SK-N-SH (cell line): Measurements from ENCODE around the gene PLA2G4B.

Experiments used
- FOXM1 ChIP-seq: IDR thresholded peaks from 2 replicates; pipeline ENCODE4 v1.4.0; 2012; ENCODE audit warnings: low read depth, mild to moderate bottlenecking
- GATA2 ChIP-seq: sonication (generic); formaldehyde crosslinking; IDR thresholded peaks from 2 replicates; pipeline ENCODE4 v1.5.0; 2020; ENCODE audit warnings: mild to moderate bottlenecking, missing genetic modification reagents
- NRF1 ChIP-seq: IDR thresholded peaks from 2 replicates; pipeline ENCODE4 v1.6.1; 2012; ENCODE audit warnings: low read depth, mild to moderate bottlenecking, low read length
- POLR2AphosphoS5 ChIP-seq: IDR thresholded peaks from 2 replicates; pipeline ENCODE4 v1.6.1; 2012; ENCODE audit warnings: low read depth, low read length
- SIN3A ChIP-seq: IDR thresholded peaks from 2 replicates; pipeline ENCODE4 v1.6.1; 2012; ENCODE audit warnings: low read depth, mild to moderate bottlenecking, low read length, moderate library complexity, borderline replicate concordance
- TAF1 ChIP-seq: IDR thresholded peaks from 2 replicates; pipeline ENCODE4 v1.6.1; 2012; ENCODE audit warnings: low read depth, mild to moderate bottlenecking, low read length, moderate library complexity, borderline replicate concordance
- TCF12 ChIP-seq: IDR thresholded peaks from 2 replicates; pipeline ENCODE4 v1.4.0; 2012
- TEAD4 ChIP-seq: IDR thresholded peaks from 2 replicates; pipeline ENCODE4 v1.4.0; 2012; ENCODE audit warnings: mild to moderate bottlenecking, borderline replicate concordance; ENCODE audit not compliant: insufficient read depth
- ZBTB33 ChIP-seq: IDR thresholded peaks from 2 replicates; pipeline ENCODE4 v1.4.0; 2012; ENCODE audit warnings: low read depth, borderline replicate concordance
- TF ChIP-seq, protein P1 (sequence below): fragments of 150-350 bp; IDR thresholded peaks from 2 replicates; pipeline ENCODE4 v1.6.1; 2017; ENCODE audit warnings: antibody characterized with exemption, low read length, low read depth, borderline replicate concordance
- TF ChIP-seq, protein P2 (sequence below): fragments of 200-600 bp; sonication (generic); IDR thresholded peaks from 2 replicates; pipeline ENCODE4 v1.6.1; 2017; ENCODE audit warnings: antibody characterized with exemption, mild to moderate bottlenecking, moderate library complexity
- TF ChIP-seq, protein P3 (sequence below): IDR thresholded peaks from 2 replicates; pipeline ENCODE4; 2012
- TF ChIP-seq, protein P4 (sequence below): IDR thresholded peaks from 2 replicates; pipeline ENCODE4 v1.6.1; 2012; ENCODE audit warnings: mild to moderate bottlenecking, low read depth, low read length, moderate library complexity

GRCh38 chr15:41847981-41848380, 9.3 kb downstream of the PLA2G4B start:
- TF ChIP-seq, protein P1, sequence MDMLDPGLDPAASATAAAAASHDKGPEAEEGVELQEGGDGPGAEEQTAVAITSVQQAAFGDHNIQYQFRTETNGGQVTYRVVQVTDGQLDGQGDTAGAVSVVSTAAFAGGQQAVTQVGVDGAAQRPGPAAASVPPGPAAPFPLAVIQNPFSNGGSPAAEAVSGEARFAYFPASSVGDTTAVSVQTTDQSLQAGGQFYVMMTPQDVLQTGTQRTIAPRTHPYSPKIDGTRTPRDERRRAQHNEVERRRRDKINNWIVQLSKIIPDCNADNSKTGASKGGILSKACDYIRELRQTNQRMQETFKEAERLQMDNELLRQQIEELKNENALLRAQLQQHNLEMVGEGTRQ, result no peak
- TF ChIP-seq FOXM1, result no peak
- no peak for TF ChIP-seq ZBTB33
- TF ChIP-seq SIN3A, result no peak
- no peak for TF ChIP-seq TCF12
- TF ChIP-seq, protein P2, sequence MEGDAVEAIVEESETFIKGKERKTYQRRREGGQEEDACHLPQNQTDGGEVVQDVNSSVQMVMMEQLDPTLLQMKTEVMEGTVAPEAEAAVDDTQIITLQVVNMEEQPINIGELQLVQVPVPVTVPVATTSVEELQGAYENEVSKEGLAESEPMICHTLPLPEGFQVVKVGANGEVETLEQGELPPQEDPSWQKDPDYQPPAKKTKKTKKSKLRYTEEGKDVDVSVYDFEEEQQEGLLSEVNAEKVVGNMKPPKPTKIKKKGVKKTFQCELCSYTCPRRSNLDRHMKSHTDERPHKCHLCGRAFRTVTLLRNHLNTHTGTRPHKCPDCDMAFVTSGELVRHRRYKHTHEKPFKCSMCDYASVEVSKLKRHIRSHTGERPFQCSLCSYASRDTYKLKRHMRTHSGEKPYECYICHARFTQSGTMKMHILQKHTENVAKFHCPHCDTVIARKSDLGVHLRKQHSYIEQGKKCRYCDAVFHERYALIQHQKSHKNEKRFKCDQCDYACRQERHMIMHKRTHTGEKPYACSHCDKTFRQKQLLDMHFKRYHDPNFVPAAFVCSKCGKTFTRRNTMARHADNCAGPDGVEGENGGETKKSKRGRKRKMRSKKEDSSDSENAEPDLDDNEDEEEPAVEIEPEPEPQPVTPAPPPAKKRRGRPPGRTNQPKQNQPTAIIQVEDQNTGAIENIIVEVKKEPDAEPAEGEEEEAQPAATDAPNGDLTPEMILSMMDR, result no peak
- TF ChIP-seq, protein P3, sequence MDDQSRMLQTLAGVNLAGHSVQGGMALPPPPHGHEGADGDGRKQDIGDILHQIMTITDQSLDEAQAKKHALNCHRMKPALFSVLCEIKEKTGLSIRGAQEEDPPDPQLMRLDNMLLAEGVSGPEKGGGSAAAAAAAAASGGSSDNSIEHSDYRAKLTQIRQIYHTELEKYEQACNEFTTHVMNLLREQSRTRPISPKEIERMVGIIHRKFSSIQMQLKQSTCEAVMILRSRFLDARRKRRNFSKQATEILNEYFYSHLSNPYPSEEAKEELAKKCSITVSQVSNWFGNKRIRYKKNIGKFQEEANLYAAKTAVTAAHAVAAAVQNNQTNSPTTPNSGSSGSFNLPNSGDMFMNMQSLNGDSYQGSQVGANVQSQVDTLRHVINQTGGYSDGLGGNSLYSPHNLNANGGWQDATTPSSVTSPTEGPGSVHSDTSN, result no peak
- TF ChIP-seq, protein P4, sequence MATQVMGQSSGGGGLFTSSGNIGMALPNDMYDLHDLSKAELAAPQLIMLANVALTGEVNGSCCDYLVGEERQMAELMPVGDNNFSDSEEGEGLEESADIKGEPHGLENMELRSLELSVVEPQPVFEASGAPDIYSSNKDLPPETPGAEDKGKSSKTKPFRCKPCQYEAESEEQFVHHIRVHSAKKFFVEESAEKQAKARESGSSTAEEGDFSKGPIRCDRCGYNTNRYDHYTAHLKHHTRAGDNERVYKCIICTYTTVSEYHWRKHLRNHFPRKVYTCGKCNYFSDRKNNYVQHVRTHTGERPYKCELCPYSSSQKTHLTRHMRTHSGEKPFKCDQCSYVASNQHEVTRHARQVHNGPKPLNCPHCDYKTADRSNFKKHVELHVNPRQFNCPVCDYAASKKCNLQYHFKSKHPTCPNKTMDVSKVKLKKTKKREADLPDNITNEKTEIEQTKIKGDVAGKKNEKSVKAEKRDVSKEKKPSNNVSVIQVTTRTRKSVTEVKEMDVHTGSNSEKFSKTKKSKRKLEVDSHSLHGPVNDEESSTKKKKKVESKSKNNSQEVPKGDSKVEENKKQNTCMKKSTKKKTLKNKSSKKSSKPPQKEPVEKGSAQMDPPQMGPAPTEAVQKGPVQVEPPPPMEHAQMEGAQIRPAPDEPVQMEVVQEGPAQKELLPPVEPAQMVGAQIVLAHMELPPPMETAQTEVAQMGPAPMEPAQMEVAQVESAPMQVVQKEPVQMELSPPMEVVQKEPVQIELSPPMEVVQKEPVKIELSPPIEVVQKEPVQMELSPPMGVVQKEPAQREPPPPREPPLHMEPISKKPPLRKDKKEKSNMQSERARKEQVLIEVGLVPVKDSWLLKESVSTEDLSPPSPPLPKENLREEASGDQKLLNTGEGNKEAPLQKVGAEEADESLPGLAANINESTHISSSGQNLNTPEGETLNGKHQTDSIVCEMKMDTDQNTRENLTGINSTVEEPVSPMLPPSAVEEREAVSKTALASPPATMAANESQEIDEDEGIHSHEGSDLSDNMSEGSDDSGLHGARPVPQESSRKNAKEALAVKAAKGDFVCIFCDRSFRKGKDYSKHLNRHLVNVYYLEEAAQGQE, result no peak
- TF ChIP-seq TAF1, result no peak
- no peak for TF ChIP-seq TEAD4
- no peak for TF ChIP-seq GATA2 (CRISPR knock-in tag)
- TF ChIP-seq NRF1, result no peak
- no peak for TF ChIP-seq POLR2AphosphoS5
